A549 treated with DMSO at 1 μM for 4 hours (cell line): ENCODE data around the gene GLCE. TPM values are rescaled to one million over a fixed set of nuclear protein-coding genes. Genes with fewer than 3 reads are reported as not detected.

Experiments used
- total RNA-seq: library from RNA; stranded (reverse); fragments of 200-300 nt; extraction: Qiagen RNA extraction; gene quantifications from 5 replicates; pipeline ENCODE4 v1.2.3, GENCODE V29; 2022; ENCODE audit warnings: low read depth

GLCE gene
- total RNA-seq, result 19.7 to 29.1 TPM (median 24.8 TPM) in 5 replicates

DNA sequence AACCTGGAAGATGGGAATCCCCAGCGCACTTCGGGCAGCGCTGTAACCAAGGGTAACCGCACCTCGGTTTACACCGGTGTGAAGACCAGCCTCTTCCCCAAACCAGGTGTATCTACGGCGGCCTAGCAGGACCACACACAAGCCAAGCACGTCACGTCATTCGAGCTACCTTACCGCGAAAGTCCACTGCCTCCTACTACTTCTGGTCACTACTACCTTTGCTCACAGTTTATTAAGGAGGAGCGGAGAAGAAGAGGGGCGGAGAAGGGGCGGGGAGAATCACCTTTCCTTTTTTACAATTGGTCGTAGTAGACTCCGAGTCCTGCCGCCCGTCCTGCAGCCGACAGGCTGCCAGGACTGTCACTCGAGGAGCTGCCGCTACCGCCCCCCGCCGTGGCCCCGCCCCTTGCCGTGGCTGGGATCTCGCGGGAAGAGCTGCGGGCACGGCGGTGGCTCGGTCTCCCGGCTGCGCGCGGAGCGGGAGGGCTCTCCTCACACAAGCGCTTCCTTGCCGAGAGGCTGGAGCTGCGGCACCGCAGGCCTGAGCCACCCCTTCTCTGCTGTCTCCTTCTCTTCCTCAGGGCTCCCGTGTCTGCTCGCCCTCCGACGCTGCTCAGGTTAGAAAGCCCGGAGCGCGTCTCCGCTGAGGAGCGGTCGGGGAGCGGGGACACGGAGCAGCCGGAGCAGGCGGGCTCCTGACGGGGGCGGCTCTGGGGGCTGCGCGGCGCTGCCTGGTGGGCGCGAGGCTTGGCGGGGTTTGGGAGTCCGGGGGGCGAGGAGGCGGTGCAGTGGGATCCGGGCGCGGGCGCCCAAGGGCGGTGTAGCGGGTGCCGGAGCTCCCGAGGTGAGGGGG lies at the start of gene GLCE:
Gene GLCE, plus strand, starts transcription at position 495 of the 853 bp plus-strand sequence. CDS start 95,172 bp downstream, outside the sequence.

GRCh38 chr15:69298697-69299441 lies 138.4 kb downstream of the GLCE start, which contains the start of gene PAQR5:
Gene PAQR5 (plus strand): TSS chr15:69298912. CDS start chr15:69360081, 61,169 bp downstream.

Other genes with a start within 250 kb of the GLCE start
- not detected in 5 replicates for gene SPESP1, start 230.1 kb upstream of the GLCE start, total RNA-seq
- 0.12 to 0.48 TPM (median 0.20 TPM) in 5 replicates for gene NOX5, start 145.9 kb upstream of the GLCE start, total RNA-seq
- 79.0 to 125 TPM (median 119 TPM) in 5 replicates for gene PAQR5, start 138.3 kb downstream of the GLCE start, total RNA-seq